Liver (tissue), 9 donors: Measurements from ENCODE around the gene TINAGL1. TPM values are rescaled to one million over a fixed set of nuclear protein-coding genes. Genes with fewer than 3 reads are reported as not detected.

Experiments used
- DNase-seq: peaks from one replicate; pipeline ENCODE4 v3.0.0-alpha.2; 2017; ENCODE audit warnings: low spot score
- H3K27ac ChIP-seq, 2 donors: one replicate each; pipeline ENCODE4 v1.7.0; 2013; ENCODE audit warnings: inconsistent platforms in 2 of 2, low read length in 2 of 2, control low read depth in 1 of 2, low read depth in 1 of 2, mild to moderate bottlenecking in 1 of 2
- H3K27me3 ChIP-seq, 4 donors: one replicate each; pipeline versions ENCODE4 v1.6.1 to v1.7.0; 2013; ENCODE audit warnings: low read length in 3 of 4, inconsistent platforms in 1 of 4, mild to moderate bottlenecking in 1 of 4, moderate library complexity in 1 of 4; ENCODE audit not compliant: control insufficient read depth in 4 of 4, insufficient read depth in 4 of 4
- H3K36me3 ChIP-seq, 4 donors: one replicate each; pipeline versions ENCODE4 v1.6.1 to v1.7.0; 2013; ENCODE audit warnings: low read length in 3 of 4, mild to moderate bottlenecking in 3 of 4, low read depth in 1 of 4, moderate library complexity in 1 of 4; ENCODE audit not compliant: control insufficient read depth in 4 of 4, insufficient read depth in 3 of 4
- H3K4me1 ChIP-seq, 4 donors: one replicate each; pipeline versions ENCODE4 v1.6.1 to v1.7.0; 2013; ENCODE audit warnings: low read length in 3 of 4, mild to moderate bottlenecking in 3 of 4, moderate library complexity in 1 of 4; ENCODE audit not compliant: control insufficient read depth in 4 of 4, insufficient read depth in 4 of 4
- H3K4me3 ChIP-seq, 3 donors: one replicate each; pipeline versions ENCODE4 v1.6.1 to v1.7.0; 2013; ENCODE audit warnings: low read length in 3 of 3, control low read depth in 1 of 3, low read depth in 1 of 3, mild to moderate bottlenecking in 1 of 3
- H3K9ac ChIP-seq, 2 donors: one replicate each; pipeline ENCODE4 v1.7.0; 2013; ENCODE audit warnings: low read length in 2 of 2, mild to moderate bottlenecking in 2 of 2, moderate library complexity in 2 of 2, control low read depth in 1 of 2, low read depth in 1 of 2
- H3K9me3 ChIP-seq, 4 donors: one replicate each; pipeline versions ENCODE4 v1.6.1 to v1.7.0; 2013; ENCODE audit warnings: low read length in 3 of 4; ENCODE audit not compliant: control insufficient read depth in 4 of 4
- EGR1 ChIP-seq, 2 donors: IDR thresholded peaks; 2 replicates each; pipeline ENCODE4 v1.6.1; 2016 to 2018; ENCODE audit warnings: antibody characterized with exemption in 2 of 2, low read depth in 2 of 2
- FOXA1 ChIP-seq: IDR thresholded peaks from 2 replicates; pipeline ENCODE4 v1.6.1; 2016; ENCODE audit warnings: antibody characterized with exemption
- GABPA ChIP-seq, 2 donors: IDR thresholded peaks in 1 of 2; conservative IDR thresholded peaks in 1 of 2; 2 replicates each; pipeline ENCODE4 v1.6.1; 2016; ENCODE audit warnings: antibody characterized with exemption in 2 of 2, mild to moderate bottlenecking in 1 of 2, moderate library complexity in 1 of 2
- HNF4A ChIP-seq, 2 donors: conservative IDR thresholded peaks; 2 replicates each; pipeline ENCODE4 v1.6.1; 2016; ENCODE audit warnings: antibody characterized with exemption in 2 of 2, mild to moderate bottlenecking in 2 of 2
- HNF4G ChIP-seq: IDR thresholded peaks from 2 replicates; pipeline ENCODE4 v1.6.1; 2016; ENCODE audit warnings: antibody characterized with exemption
- JUND ChIP-seq, 2 donors: IDR thresholded peaks; 2 replicates each; pipeline ENCODE4 v1.6.1; 2016; ENCODE audit warnings: antibody characterized with exemption in 2 of 2
- NR2F2 ChIP-seq: IDR thresholded peaks from 2 replicates; pipeline ENCODE4 v1.6.1; 2016; ENCODE audit warnings: antibody characterized with exemption
- RAD21 ChIP-seq, 2 donors: IDR thresholded peaks; 2 replicates each; pipeline ENCODE4 v1.6.1; 2016; ENCODE audit warnings: antibody characterized with exemption in 2 of 2, mild to moderate bottlenecking in 2 of 2
- RXRA ChIP-seq, 2 donors: IDR thresholded peaks; 2 replicates each; pipeline ENCODE4 v1.6.1; 2017 to 2018; ENCODE audit warnings: antibody characterized with exemption in 2 of 2, mild to moderate bottlenecking in 1 of 2
- SP1 ChIP-seq: IDR thresholded peaks from 2 replicates; pipeline ENCODE4 v1.6.1; 2018; ENCODE audit warnings: antibody characterized with exemption, mild to moderate bottlenecking
- TAF1 ChIP-seq: conservative IDR thresholded peaks from 2 replicates; pipeline ENCODE4 v1.6.1; 2016; ENCODE audit warnings: antibody characterized with exemption, mild to moderate bottlenecking
- YY1 ChIP-seq: IDR thresholded peaks from 2 replicates; pipeline ENCODE4 v1.6.1; 2016; ENCODE audit warnings: antibody characterized with exemption, mild to moderate bottlenecking
- WGBS: extraction: QIAGEN DNeasy Blood & Tissue Kit; methylation state at CpG from one replicate; pipeline ENCODE4 v1.1.7; 2013; 5-methylcytosine and 5-hydroxymethylcytosine counted together
- polyA plus RNA-seq, 2 donors: library from polyadenylated mRNA; stranded (reverse) in 1 of 2; unstranded in 1 of 2; fragments of 200-250 nt in 1 of 2; fragments of >200 nt in 1 of 2; fragmentation: Nextera tagmentation in 1 of 2; extraction: Ambion mirVana in 1 of 2; gene quantifications; one replicate each; pipeline versions ENCODE4 v1.2.1 to v1.2.3, GENCODE V29; 2013 to 2015
- total RNA-seq, 2 donors: library from RNA; depleted of rRNA; stranded (reverse); fragments of >200 nt; gene quantifications; one replicate each; pipeline ENCODE4 v1.2.3, GENCODE V29; 2014
- TF ChIP-seq, protein P1 (sequence below): fragments of 150-350 bp; IDR thresholded peaks from 2 replicates; pipeline ENCODE4 v1.5.1; 2017; ENCODE audit warnings: improper control_type of control experiment, low read depth, low read length; ENCODE audit not compliant: missing input control
- TF ChIP-seq, protein P2 (sequence below): IDR thresholded peaks from 2 replicates; pipeline ENCODE4 v1.6.1; 2016; ENCODE audit warnings: antibody characterized with exemption
- TF ChIP-seq, protein P3 (sequence below): IDR thresholded peaks from 2 replicates; pipeline ENCODE4 v1.6.1; 2016; ENCODE audit warnings: antibody characterized with exemption, mild to moderate bottlenecking
- TF ChIP-seq, protein P4 (sequence below): IDR thresholded peaks from 2 replicates; pipeline ENCODE4 v1.6.1; 2016; ENCODE audit warnings: antibody characterized with exemption
- donor health status: healthy.
- donor health status: healthy.
- donor health status: healthy.
- donor health status: healthy.
- donor health status: healthy.

Gene TINAGL1
- total and polyA plus RNA-seq, 4 donors = 8.7 to 52.9 (median 25.6) TPM

DNA sequence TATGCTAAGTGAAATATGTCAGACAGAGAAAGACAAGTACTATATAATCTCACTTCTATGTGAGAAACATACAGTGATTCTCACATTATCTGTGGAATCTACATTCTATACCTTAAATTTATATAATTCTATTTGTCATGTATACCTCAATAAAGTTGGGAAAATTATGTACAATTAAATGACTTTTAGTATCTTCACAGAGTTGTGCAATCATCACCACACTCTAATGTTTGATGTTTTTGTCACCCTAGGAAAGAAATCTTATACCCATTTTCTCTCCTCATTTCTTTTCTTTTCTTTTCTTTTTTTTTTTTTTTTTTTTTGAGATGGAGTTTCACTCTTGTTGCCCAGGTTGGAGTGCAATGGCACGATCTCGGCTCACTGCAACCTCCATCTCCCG is 37.0 kb upstream of the TINAGL1 start:
- no peak for TF ChIP-seq RAD21 (IDR thresholded peaks at IDR 0.05)
- no peak for TF ChIP-seq SP1
- no peak for TF ChIP-seq RXRA (IDR thresholded peaks at IDR 0.05)
- no peak for TF ChIP-seq GABPA (IDR thresholded peaks at IDR 0.05 in 1 of 2, conservative IDR thresholded peaks at IDR 0.05 in 1 of 2)
- TF ChIP-seq, protein P1, sequence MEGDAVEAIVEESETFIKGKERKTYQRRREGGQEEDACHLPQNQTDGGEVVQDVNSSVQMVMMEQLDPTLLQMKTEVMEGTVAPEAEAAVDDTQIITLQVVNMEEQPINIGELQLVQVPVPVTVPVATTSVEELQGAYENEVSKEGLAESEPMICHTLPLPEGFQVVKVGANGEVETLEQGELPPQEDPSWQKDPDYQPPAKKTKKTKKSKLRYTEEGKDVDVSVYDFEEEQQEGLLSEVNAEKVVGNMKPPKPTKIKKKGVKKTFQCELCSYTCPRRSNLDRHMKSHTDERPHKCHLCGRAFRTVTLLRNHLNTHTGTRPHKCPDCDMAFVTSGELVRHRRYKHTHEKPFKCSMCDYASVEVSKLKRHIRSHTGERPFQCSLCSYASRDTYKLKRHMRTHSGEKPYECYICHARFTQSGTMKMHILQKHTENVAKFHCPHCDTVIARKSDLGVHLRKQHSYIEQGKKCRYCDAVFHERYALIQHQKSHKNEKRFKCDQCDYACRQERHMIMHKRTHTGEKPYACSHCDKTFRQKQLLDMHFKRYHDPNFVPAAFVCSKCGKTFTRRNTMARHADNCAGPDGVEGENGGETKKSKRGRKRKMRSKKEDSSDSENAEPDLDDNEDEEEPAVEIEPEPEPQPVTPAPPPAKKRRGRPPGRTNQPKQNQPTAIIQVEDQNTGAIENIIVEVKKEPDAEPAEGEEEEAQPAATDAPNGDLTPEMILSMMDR = no peak
- TF ChIP-seq JUND (IDR thresholded peaks at IDR 0.05) = no peak
- TF ChIP-seq, protein P2, sequence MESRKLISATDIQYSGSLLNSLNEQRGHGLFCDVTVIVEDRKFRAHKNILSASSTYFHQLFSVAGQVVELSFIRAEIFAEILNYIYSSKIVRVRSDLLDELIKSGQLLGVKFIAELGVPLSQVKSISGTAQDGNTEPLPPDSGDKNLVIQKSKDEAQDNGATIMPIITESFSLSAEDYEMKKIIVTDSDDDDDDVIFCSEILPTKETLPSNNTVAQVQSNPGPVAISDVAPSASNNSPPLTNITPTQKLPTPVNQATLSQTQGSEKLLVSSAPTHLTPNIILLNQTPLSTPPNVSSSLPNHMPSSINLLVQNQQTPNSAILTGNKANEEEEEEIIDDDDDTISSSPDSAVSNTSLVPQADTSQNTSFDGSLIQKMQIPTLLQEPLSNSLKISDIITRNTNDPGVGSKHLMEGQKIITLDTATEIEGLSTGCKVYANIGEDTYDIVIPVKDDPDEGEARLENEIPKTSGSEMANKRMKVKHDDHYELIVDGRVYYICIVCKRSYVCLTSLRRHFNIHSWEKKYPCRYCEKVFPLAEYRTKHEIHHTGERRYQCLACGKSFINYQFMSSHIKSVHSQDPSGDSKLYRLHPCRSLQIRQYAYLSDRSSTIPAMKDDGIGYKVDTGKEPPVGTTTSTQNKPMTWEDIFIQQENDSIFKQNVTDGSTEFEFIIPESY = no peak
- TF ChIP-seq, protein P3, sequence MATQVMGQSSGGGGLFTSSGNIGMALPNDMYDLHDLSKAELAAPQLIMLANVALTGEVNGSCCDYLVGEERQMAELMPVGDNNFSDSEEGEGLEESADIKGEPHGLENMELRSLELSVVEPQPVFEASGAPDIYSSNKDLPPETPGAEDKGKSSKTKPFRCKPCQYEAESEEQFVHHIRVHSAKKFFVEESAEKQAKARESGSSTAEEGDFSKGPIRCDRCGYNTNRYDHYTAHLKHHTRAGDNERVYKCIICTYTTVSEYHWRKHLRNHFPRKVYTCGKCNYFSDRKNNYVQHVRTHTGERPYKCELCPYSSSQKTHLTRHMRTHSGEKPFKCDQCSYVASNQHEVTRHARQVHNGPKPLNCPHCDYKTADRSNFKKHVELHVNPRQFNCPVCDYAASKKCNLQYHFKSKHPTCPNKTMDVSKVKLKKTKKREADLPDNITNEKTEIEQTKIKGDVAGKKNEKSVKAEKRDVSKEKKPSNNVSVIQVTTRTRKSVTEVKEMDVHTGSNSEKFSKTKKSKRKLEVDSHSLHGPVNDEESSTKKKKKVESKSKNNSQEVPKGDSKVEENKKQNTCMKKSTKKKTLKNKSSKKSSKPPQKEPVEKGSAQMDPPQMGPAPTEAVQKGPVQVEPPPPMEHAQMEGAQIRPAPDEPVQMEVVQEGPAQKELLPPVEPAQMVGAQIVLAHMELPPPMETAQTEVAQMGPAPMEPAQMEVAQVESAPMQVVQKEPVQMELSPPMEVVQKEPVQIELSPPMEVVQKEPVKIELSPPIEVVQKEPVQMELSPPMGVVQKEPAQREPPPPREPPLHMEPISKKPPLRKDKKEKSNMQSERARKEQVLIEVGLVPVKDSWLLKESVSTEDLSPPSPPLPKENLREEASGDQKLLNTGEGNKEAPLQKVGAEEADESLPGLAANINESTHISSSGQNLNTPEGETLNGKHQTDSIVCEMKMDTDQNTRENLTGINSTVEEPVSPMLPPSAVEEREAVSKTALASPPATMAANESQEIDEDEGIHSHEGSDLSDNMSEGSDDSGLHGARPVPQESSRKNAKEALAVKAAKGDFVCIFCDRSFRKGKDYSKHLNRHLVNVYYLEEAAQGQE = no peak
- TF ChIP-seq YY1 = no peak
- no peak for TF ChIP-seq HNF4A (conservative IDR thresholded peaks at IDR 0.05)
- TF ChIP-seq HNF4G = no peak
- no peak for TF ChIP-seq NR2F2
- TF ChIP-seq FOXA1 = no peak
- Histone ChIP-seq H3K4me3 (no peak overlapping the region), H3K36me3 (no peaks in the 10 kb centered on the region), H3K27ac (no peak overlapping the region), H3K9me3 (peaks cover 0 to 4% (median 2%) of the 10 kb centered on the region in 4 donors), H3K27me3 (no peaks in the 10 kb centered on the region), H3K9ac (no peak overlapping the region), H3K4me1 (no peaks in the 10 kb centered on the region)
- DNase-seq = no peak
- 95% methylated on average over 3 of the region's 3 CpGs for WGBS

DNA sequence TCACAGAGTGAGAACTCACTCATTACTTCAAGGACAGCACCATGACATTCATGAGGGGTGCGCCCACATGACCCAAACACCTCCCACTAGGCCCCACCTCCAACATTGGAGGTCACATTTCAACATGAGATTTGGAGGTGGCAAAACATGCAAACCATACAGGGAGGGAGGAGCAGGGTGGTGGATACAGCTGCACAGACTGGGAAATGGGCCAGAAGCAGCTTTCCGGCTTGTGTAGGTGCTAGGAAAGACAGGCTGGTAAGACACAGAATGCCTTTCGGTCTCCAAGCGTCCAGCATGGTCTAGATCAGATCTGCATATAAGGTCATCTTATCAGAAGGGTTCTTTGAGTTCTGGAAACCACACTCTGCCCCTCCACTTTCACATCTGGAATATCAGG is 35.1 kb upstream of the TINAGL1 start:
- no peak overlapping the region for H3K4me3 ChIP-seq
- no peaks in the 10 kb centered on the region for H3K4me1 ChIP-seq
- DNase-seq = no peak
- no peak overlapping the region for H3K9ac ChIP-seq
- H3K36me3 ChIP-seq = no peaks in the 10 kb centered on the region
- no peaks in the 10 kb centered on the region for H3K27me3 ChIP-seq
- H3K27ac ChIP-seq = no peak overlapping the region
- WGBS = 94% methylated on average over 4 of the region's 4 CpGs
- TF ChIP-seq GABPA (IDR thresholded peaks at IDR 0.05 in 1 of 2, conservative IDR thresholded peaks at IDR 0.05 in 1 of 2) (no peak), HNF4G (no peak), HNF4A (conservative IDR thresholded peaks at IDR 0.05) (no peak), SP1 (no peak), FOXA1 (no peak), YY1 (no peak), EGR1 (IDR thresholded peaks at IDR 0.05; ENCODE audit: low read depth in 2 of 2) (no peak), JUND (IDR thresholded peaks at IDR 0.05) (no peak), TAF1 (no peak)
- TF ChIP-seq, protein P4, sequence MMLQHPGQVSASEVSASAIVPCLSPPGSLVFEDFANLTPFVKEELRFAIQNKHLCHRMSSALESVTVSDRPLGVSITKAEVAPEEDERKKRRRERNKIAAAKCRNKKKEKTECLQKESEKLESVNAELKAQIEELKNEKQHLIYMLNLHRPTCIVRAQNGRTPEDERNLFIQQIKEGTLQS = no peak
- TF ChIP-seq, protein P2 = no peak
- peaks cover 0 to 4% (median 2%) of the 10 kb centered on the region in 4 donors for H3K9me3 ChIP-seq
